Measurements from ENCODE around the gene TUG1.

- TF ChIP-seq CTCF (IDR thresholded peaks at IDR 0.05; ENCODE audit: low read length) (no peak), EZH2 (optimal IDR thresholded peaks at IDR 0.05; ENCODE audit: low read depth, low read length) (no peak), EZH2phosphoT487 (IDR thresholded peaks at IDR 0.05; ENCODE audit: low read length) (no peak)
Measured at GRCh38 chr22:30985561-30986208, 16.6 kb downstream of the TUG1 start.

All from MM.1S (cell line).